ENCODE measurements around the gene TESK2.
A peak's percentile ranks its signal among the peaks of the same experiment; 100 is the strongest.
"Not testable (repeated sequence)": the region's sequence is repeated elsewhere in the genome, so short reads cannot be mapped to it uniquely, and the experiment has no call there.

Gene TESK2

DNA sequence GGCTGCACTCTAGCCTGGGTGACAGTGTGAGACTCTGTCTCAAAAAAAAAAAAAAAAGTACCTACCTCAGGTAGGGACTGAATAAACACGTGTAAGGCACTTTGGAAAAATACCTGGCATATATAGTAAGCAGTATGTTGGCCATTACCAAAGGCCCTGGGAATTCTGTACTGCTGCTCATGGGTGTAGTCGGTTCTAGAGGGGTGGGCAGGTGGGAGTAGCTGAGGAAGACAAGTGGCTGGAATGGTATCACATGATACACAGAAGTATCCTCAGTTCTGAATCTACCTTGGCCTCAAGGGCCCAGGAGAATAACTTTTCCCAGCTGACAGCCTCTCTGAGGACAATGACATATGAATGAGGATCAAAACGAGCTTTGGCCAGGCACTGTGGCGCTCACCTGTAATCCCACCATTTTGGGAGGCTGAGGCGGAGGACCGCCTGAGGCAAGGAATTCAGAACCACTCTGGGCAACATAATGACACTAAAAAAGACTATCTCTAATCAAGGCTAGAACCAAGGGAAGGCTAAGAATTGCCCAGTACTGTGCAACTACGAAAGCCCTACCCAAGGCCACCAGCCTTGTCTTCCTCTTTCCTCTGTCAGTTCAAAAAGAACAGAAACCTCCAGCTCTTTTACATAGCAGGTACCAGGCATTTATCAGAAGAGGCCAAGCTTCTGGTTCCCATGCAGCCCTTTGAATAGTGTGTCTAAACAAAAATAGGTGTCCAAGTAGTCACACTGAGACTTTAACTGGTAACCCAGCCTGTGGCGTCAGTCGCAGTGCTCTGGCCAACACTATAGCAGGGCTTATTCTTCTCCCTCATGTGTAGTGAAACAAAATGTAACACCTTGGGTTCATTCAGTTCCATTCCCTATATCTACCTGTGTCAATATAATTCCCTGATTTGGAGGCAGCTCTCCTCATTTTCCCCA lies 19.3 kb upstream of the TESK2 start:
- FAIRE-seq: no peak
- no peak for DNase-seq (ENCODE audit: insufficient read length, low spot score)

DNA sequence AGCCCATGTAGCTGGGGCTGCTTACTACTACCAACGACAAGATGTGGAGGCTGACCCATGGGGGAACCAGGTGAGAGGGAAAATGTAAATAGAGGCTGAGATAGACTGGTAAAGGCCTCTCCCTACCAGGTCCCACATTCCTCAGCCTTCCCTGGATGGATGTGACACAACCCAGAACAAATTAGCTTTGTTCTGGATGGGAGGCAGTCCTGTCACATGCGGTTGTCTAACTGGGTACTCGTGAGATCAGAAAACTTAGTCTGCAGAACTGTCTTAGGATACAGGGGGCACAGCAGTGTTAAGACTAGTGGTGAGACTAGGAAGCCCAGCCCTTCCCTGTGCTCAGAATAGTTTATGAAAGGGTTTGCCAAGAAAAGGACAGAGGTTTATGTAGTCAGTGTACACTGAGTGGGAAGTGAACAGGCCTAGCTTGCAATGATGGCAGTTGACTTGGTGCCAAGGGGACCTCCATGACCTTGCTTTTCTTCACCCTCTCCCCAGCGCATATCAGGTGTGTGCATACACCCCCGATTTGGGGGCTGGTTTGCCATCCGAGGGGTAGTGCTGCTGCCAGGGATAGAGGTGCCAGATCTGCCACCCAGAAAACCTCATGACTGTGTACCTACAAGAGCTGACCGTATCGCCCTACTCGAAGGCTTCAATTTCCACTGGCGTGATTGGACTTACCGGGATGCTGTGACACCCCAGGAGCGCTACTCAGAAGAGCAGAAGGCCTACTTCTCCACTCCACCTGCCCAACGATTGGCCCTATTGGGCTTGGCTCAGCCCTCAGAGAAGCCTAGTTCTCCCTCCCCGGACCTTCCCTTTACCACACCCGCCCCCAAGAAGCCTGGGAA lies 17.6 kb upstream of the TESK2 start:
- FAIRE-seq: no peak
- no peak for DNase-seq (ENCODE audit: insufficient read length, low spot score)

DNA sequence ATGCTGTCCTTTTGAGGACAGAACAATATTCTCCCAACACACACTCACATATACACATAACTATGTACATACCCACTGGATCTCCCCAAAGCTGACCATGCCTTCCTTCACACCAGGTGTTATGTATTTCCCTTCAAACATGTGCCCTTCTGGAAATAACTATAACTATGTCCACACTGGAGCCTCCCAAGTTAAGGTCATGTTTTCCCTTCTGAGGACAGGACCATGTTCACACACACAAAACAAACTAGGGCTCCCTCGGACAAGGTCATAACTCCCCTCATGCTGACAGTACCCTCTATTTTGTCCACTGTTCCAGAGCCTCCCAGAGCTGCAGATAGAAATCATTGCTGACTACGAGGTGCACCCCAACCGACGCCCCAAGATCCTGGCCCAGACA lies 16.9 kb upstream of the TESK2 start:
- DNase-seq (ENCODE audit: insufficient read length, low spot score) (no peak), FAIRE-seq (no peak)

DNA sequence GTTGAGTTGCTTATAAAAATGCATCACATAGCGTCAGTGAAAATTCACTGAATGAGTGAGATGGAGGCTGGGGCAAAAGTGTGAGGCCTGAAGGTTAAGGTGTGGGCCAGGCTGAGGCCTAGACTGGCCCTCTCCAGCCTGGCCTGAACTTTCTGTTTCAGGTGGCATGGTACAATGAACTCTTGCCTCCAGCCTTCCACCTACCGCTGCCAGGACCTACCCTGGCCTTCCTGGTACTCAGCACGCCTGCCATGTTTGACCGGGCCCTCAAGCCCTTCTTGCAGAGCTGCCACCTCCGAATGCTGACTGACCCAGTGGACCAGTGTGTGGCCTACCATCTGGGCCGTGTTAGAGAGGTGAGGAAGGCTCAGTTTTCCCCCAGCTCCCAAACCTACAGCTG lies 16.2 kb upstream of the TESK2 start:
- FAIRE-seq: no peak
- no peak for DNase-seq (ENCODE audit: insufficient read length, low spot score)

DNA sequence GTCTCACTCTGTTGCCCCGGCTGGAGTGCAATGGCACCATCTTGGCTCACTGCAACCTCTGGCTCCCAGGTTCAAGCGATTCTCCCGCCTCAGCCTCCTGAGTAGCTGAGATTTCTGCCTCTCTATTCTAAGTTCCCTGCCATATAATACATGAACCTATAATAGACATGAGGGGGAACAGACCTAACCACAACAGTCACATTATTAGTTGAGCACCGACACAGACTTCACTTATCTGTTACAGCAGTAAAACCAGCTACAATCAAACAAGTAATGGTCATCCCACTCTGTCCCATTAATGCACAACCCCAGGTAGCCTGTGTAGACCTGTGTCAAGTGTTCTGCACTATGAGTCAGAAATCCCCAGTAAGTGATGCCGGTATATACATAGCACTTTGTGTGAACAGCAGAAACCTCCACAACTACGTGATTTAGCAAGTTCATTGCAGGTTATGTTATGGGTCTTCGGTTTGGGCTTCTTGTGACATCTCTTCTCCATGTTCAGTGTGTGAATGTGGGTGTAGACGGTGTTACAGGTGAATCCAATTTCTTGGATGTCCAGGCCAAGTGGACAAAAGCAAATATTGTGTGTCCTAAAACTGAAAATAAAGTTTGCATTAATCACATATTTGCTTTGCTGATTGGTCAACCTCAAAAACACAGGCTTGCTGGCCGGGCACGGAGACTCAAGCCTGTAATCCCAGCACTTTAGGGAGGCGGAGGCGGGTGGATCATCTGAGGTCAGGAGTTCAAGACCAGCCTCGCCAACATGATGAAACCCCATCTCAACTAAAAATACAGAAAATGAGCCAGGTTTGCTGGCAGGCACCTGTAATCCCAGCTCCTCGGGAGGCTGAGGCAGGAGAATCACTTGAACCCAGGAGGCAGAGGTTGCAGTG lies 12.7 kb upstream of the TESK2 start:
- FAIRE-seq (no peak), DNase-seq (ENCODE audit: insufficient read length, low spot score) (no peak)

DNA sequence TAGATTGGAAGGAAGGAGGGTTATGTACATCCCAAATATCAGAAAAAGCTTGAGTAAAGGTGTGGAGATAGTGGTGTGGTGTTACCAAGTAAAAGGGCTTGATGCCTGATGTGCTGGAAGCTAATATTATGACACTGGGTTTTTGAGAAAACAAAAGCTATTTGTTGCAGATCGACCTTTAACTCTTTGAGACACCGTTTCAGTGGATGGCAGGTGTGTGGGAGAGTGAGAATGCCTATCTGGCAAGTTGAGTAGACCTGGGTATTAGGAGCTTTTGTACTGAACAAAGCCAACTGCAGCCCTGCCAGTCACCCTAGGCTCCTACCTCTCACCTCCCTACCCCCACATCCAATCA lies 10.5 kb upstream of the TESK2 start:
- DNase-seq (ENCODE audit: insufficient read length, low spot score) (no peak), FAIRE-seq (no peak)

DNA sequence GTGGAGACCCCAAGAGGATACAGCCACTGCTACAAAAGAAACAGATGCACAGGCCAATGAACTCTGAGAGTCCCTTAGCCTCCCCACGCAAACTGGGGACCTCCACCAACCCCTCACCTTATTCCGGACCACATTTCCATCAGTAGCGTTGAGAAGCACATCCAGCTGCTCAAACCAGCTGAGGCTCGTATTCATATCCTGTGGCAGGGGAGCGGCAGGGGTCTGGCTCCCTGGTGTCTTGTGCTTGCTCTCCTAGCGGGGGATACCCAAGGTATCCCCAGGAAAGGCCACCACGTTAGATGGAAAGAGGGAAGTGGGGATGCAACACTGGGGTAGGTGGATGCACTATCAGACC lies 8.4 kb upstream of the TESK2 start:
- DNase-seq (ENCODE audit: insufficient read length, low spot score) (peak; percentile 18), FAIRE-seq (no peak)

DNA sequence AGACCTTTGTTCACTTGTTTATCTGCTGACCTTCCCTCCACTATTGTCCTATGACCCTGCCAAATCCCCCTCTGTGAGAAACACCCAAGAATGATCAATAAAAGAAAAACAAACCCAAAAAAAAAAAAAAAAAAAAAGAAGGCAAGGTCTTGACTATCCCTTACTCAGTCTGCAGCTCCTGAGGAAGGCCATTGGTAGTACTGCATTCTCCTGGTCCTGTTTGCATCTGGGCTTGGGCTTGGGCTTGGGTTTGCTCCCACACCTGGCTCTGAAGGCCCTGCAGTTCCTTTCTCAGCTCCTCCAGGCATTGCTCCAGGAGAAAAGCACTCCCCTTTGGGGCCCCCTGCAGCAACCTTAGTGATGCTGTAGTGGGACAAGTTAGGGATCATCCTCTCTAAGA lies 7.3 kb upstream of the TESK2 start:
- FAIRE-seq (no peak), DNase-seq (ENCODE audit: insufficient read length, low spot score) (no peak)

DNA sequence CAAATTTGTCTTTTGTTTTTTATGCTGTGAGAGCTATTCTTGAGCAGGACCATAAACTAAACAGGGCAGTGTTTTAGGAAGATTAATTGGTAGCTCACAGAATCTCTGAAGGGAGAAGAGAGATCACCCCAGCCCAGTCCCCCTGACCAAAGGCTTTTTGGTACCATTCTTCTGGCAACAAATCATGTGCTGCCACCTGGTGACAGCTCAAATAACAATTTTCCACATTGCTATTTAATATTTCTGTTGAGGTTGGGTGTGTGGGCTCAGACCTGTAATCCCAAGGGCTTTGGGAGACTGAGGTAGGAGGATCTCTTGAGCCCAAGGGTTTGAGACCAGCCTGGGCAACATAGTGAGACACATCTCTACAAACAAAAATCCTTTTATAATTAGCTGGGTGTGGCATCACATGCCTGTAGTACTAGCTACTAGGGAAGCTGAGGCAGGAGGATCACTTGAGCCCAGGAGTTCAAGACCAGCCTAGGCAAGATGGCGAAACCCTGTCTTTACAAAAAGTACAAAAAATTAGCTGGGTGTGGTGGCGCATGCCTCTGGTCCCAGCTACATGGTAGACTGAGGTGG lies 2.2 kb upstream of the TESK2 start:
- DNase-seq (ENCODE audit: insufficient read length, low spot score) (peak; percentile 44), FAIRE-seq (no peak)

DNA sequence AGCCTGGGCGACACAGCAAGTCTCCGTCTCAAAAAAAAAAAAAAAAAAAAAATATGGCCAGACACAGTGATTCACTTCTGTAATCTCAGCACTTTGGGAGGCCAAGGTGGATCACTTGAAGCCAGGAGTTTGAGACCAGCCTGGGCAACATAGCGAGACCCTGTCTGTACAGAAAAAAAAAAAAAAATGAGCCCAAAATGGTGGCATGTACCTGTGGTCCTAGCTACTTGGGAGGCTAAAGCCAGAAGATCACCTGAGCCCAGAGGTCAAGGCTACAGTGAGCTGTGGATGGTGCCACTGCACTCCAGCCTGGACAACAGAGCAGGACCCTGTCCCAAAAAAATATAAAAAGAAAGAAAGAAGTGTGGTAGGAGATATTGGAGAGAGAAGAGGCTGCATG lies 1.7 kb upstream of the TESK2 start:
- DNase-seq (ENCODE audit: insufficient read length, low spot score) (no peak), FAIRE-seq (no peak)

DNA sequence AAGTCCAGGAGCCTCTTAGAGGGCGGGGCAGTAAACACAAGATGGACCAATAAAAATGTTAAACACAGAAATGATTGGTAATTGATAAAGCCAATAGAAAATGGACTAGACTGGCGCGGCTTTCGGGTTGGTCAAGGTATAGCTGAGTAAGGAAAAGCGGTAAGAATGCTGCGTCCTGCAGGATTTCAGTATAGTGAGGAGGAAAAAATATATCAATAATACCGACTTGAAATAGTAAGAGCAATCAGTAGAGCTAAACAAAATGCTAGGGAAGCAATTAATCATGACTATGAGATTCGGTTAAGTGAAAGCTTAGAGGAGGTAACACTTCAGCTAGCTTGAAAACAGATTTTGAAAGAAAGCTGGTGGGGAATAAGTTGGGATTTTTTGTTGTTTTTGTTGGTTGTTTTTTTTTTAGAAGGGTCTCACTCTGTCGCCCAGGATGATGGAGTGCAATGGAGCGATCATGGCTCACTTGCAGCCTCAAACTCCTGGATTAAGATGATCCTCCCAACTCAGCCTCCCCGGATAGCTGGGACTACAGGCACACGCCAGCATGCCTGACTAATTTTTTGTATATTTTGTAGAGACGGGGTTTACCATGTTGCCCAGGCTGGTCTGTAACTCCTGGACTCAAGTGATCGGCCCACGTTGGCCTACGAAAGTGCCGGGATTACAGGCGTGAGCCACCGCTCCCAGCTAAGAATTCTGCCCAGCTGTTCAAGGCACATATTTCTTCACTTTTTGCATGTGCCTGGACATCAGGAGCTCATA lies 711 bp upstream of the TESK2 start:
- no peak for FAIRE-seq
- no peak for DNase-seq (ENCODE audit: insufficient read length, low spot score)

DNA sequence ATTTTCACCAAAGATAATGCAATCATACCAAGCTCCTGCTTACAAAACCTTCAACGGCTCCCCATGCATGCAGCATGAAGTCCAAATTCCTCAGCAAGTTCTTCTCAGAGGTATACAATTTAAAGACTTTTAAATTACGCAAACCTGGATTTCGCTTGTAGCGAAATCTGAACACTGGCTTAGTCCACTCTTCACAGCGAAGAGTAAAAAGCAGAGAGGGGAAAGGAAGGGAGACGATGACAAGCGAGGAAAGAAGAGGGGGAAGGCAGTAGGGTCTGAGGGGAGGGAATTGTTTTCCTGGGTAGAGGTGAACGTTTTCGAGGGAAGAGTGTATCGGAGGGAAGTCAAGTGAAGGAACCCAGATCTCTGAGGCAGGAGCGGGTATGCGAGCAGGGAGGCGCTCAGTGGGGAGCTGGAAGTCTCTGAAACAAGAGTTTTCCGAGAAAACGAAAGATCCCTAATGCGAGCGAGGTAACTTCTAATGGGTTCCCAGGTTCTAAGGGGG lies 790 bp downstream of the TESK2 start:
- no peak for FAIRE-seq
- no peak for DNase-seq (ENCODE audit: insufficient read length, low spot score)

DNA sequence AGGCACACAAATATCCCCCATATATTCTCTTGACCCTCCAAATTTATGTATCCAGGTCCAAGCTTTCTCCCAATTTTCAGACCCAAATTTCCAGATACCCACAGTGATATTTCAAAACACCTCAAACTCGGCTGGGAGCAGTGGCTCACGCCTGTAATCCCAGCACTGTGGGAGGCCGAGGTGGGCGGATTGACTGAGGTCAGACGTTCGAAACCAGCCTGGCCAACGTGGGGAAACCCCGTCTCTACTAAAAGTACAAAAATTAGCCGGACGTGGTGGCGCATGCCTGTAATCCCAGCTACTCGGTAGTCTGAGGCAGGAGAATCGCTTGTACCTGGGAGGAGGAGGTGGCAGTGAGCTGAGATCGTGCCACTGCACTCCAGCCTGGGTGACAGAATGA lies 1.6 kb downstream of the TESK2 start:
- not testable (repeated sequence) for DNase-seq (ENCODE audit: insufficient read length, low spot score); FAIRE-seq

DNA sequence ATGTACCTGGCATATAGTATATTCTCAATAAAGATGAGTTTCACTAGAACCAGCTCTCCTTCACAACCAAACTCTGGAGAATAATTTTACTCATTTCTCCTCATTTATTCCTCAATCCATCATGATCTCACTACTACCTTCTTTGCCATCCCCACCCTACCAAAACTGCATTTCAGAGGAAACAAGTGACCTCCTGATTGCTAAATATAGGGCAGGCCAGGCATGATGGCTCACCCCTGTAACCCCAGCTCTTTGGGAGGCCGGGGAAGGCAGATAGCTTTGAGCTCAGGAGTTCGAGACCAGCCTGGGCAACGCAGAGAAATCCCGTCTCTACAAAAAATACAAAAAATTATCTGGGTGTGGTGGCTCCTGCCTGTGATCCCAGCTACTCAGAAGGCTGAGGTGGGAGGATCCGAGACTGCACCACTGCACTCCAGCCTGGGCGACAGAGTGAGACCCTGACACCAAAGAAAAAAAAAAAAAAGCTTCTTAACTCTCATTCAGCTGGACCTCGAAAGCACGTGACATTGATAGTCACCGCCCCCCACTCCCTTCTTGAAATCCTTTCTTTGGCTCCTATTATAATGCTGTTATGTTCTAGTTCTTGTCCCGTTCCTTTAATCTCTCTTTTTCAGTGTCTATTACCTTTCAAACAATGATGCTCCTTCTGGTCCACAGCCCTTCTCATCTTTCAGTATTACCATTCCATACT lies 2.1 kb downstream of the TESK2 start:
- DNase-seq (ENCODE audit: insufficient read length, low spot score): no peak
- no peak for FAIRE-seq

DNA sequence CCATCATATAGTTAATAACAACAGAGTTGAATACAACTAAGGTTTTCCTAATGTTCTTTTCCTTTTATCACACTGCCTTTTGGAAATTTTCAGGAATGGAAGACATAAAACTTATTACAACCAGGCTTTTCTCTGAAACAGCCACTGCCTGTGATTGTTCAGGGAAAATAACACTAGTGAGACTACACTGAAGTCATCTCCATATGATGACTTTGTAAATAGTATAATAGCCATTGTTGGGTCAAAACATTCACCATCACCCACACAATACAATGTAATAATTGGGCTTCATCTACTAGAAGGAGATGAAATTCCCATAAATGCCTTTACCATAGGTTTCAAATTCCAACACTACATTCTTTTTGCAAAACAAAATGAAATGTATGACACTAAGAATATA lies 5.0 kb downstream of the TESK2 start:
- DNase-seq (ENCODE audit: insufficient read length, low spot score) (no peak), FAIRE-seq (no peak)

DNA sequence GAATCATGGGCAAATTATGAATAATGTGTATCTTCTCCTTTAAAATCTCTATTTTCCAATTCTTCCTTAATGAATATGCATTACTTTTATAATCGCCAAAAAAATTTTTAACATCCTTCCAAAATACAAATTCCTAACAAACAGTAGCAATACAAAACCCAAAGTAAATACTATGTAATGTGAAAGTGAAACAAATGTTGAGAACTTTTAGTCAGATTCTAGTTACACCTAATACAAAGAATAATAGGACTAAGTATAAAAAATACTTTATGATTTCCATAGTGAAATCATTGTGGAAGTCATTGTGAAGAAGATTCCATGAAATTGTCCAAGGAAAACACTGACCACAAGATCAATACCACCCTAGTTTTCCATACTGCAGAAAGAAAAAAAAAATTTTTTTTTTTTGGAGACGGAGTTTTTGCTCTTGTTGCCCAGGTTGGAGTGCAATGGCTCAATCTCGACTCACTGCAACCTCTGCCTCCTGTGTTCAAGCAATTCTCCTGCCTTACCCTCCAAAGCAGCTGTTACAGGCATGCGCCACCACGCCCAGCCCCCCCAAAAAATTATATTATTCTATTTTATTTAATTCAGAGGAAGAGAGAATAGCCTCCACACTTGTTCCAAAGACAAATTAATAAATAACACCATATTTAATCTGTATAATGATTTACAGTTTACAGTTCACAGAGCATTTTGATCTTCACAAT lies 11.8 kb downstream of the TESK2 start:
- DNase-seq (ENCODE audit: insufficient read length, low spot score) (no peak), FAIRE-seq (no peak)

DNA sequence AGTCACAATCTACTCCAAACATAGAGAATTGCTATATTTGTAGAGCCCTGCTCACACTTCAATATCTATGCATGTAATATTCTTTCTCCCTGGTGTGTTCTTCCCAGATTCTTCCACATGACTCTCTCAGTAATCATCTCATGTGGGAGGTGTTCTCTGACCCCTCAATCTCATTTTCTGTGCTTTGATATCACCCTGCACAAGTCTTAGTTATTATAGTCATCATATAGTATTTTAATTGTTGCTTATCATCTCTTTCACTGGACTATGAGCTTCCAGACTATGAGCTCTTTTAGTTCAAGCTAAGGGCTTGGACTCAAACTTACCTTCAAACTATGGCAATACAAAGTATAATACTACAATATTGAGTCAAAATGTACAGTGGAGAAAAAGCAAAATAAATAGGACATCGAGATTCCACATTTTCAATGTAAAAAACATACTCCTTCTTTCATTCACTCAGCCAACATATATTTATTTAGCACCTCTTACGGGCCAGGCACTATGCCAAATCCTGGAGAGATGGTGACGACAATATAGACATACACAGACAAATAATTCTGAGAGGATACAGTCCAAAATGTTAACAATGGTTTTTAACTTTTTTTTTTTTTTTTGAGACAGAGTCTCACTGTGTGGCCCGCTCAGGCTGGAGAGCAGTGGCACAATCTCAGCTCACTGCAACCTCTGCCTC lies 12.7 kb downstream of the TESK2 start:
- FAIRE-seq: no peak

DNA sequence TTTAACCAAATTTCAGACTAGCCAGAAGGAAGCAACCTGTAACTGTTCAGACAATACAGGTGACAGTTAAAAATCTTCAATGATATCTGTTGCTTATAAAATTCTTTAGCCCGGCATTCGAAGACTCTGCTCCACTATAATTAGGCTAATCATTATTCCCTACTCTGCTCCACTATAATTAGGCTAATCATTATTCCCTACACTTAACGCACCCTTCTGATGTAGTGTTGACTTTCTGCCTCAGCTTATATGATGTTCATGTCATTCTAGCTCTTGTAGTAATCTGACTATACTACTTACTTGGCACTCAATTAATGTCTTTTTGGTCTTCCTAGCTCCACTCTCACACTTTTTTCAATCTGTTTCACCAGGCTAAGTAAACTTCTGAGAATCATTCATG lies 13.3 kb downstream of the TESK2 start:
- DNase-seq (ENCODE audit: insufficient read length, low spot score) (no peak), FAIRE-seq (no peak)

More for the DNA sequence above, 12.7 kb downstream of the TESK2 start:
- DNase-seq (ENCODE audit: insufficient read length, low spot score): no peak

Measured in HTR-8/SVneo (cell line).